DMS79 (cell line): Measurements from ENCODE around the gene GCSAM.
A peak's percentile ranks its signal among the peaks of the same experiment; 100 is the strongest.

Experiments
- DNase-seq: peaks from one replicate; lab custom pipeline; 2025; lab: John Stamatoyannopoulos, UW

Gene GCSAM

GRCh38 chr3:112129925-112130637, 3.0 kb downstream of the GCSAM start:
- DNase-seq = no peak

- DNase-seq = no peak
Measured at GRCh38 chr3:112128843-112129727, 4.0 kb downstream of the GCSAM start.

- no peak for DNase-seq
Measured at GRCh38 chr3:112127522-112128494, 5.2 kb downstream of the GCSAM start.

DNA sequence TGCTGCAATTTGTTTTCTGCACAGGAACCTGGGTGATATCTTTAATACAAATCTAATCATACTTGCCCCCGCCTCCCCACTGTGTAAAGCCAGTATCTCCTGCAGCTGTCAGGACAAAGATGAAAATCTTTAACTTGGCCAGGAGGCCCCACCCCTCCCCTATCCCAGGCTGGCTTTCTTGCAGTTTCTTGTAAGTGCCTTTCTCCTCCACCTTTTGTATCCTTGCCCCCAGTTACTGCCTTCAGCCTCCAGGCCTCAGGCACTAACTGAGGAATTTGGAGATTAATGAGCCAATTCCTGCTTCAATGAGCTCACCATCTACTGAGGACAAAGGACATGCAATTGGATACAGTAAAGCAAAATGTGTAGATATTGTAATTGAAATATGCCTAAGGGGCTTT, 6.5 kb downstream of the GCSAM start:
- no peak for DNase-seq

- no peak for DNase-seq
Measured at GRCh38 chr3:112124907-112125607, 8.0 kb downstream of the GCSAM start.

DNA sequence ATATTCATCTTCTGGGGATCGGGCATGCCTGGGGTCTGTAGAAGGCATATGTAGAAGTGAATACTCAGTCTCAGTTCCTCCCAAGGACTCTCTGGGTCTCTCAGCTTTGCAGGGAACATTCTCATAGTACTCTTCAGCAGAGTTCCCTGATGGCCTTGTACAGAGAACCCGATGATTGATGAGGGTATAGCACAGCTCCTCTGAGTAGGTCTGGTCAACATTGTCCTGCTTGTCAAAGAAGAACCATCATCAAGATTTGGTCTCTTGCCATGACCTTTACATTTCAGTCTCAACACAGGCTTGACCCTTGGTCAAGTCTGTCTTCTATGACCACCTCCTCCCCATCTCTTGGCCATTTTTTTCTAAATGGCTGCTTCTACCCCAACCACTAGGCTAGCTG, 9.5 kb downstream of the GCSAM start:
- no peak for DNase-seq

DNA sequence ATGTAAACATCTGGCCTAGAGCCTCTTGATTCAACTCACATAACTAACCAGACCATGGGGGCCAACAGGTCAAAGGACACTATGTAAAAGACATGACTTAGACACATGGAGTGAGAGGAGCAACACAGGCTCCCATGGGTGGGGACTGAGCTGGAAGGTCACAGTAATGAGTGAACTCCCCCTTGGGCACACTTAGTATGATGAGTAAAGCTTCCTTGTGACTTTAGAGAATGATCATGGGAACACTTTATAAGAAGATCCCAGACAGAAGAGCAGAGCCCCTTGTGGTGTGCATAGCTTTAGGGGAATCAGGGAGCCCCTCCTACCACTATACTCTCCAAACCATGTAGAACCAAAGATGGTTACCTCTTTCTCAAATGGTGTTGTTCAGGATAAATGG, 10.2 kb downstream of the GCSAM start:
- no peak for DNase-seq

- no peak for DNase-seq
Measured at GRCh38 chr3:112121577-112122547, 11.2 kb downstream of the GCSAM start.

- DNase-seq = no peak
Measured at GRCh38 chr3:112119962-112120836, 12.8 kb downstream of the GCSAM start.

GRCh38 chr3:112117841-112118571, 15.0 kb downstream of the GCSAM start:
- DNase-seq = no peak

GRCh38 chr3:112117415-112117814, 15.6 kb downstream of the GCSAM start:
- no peak for DNase-seq

DNA sequence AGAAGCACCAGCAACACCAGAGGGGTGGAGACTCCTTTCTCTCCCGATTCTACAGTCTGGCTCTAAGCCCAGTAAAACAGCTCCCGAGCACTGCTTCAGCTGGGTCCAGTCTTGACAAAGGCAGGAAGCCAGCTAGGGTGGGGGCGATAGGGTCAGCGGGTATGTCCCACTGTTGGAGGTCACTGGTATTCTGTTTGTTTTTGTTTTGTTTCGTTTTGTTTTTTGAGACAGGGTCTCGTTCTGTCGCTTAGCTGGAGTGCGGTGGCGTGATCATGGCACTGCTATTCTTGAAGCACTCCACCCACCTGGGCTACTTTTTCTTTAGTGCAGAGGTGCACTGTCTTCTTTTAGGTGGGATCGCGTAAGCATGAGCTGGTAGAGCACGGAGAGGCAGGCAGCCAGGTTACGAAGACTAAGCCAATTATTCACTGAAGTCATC, 16.3 kb downstream of the GCSAM start:
- DNase-seq = no peak

DNA sequence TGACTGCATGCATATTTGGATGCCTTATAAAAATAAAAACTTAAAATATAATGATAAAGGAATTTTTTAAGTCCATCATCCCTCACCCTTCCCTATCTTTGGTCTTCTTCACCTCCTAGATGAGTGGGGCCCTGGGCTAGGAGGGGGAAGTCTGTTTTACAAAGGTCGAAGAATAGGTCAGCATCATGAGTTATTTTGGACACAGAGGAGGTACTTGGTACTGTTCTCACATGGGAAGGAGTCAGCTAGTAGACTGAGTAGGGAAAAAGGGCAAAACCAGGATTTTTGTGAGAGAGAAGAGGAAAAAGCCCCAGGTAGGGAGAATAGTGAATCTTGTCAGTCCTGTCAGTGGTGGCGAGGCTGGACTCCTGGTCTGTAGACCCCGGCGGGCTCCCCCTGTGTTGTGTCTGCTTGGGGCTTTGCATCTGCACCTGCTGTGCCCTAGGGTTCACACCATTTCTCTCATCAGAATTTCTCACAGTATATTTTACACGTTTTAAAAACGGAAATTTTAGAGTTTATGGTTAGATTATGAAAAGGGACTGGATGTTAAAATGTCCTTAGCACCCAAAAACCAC, 17.2 kb downstream of the GCSAM start:
- DNase-seq = no peak

GRCh38 chr3:112115161-112115739, 17.8 kb downstream of the GCSAM start:
- no peak for DNase-seq

GRCh38 chr3:112114576-112115160, 18.4 kb downstream of the GCSAM start:
- no peak for DNase-seq

- peak; percentile 29 for DNase-seq
Measured at GRCh38 chr3:112111785-112112402, 21.2 kb downstream of the GCSAM start.

GRCh38 chr3:112109322-112109721, 23.7 kb downstream of the GCSAM start:
- no peak for DNase-seq
